Esophagus squamous epithelium (tissue), 4 donors: ENCODE measurements around the gene SFMBT1.

Experiments
- POLR2A ChIP-seq, 4 donors: fragments of 450-650 bp; IDR thresholded peaks; one replicate each; pipeline ENCODE4 v1.6.1; 2017; ENCODE audit warnings: antibody characterized with exemption in 4 of 4, mild to moderate bottlenecking in 4 of 4, moderate library complexity in 3 of 4
- TF ChIP-seq, protein P1 (sequence below), 6 experiments: fragments of 450-650 bp in 4 of 6; fragments of 200-600 bp in 2 of 6; sonication (generic) in 2 of 6; IDR thresholded peaks; one replicate each; pipeline ENCODE4 v1.5.1; 2016 to 2019; ENCODE audit warnings: antibody characterized with exemption in 6 of 6, mild to moderate bottlenecking in 4 of 6, moderate library complexity in 4 of 6

DNA sequence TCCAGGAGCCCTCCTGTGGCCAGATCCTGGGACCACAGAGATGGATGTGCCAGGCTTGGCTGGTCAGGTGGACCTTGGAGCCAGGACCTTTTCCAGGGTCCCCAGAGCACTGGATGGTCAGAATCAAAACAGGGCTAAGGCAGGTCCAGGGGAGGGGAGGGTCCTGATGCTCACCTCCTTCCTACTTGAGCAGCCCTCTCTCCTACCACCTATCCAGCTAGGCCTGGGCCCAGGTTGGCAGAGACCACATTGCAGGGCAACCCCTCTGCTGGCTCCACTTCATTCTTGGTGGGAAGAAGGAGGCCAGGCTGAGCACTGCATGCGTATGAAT is 28.5 kb upstream of the SFMBT1 start:
- TF ChIP-seq, protein P1, sequence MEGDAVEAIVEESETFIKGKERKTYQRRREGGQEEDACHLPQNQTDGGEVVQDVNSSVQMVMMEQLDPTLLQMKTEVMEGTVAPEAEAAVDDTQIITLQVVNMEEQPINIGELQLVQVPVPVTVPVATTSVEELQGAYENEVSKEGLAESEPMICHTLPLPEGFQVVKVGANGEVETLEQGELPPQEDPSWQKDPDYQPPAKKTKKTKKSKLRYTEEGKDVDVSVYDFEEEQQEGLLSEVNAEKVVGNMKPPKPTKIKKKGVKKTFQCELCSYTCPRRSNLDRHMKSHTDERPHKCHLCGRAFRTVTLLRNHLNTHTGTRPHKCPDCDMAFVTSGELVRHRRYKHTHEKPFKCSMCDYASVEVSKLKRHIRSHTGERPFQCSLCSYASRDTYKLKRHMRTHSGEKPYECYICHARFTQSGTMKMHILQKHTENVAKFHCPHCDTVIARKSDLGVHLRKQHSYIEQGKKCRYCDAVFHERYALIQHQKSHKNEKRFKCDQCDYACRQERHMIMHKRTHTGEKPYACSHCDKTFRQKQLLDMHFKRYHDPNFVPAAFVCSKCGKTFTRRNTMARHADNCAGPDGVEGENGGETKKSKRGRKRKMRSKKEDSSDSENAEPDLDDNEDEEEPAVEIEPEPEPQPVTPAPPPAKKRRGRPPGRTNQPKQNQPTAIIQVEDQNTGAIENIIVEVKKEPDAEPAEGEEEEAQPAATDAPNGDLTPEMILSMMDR (IDR thresholded peaks at IDR 0.05) = no peak
- TF ChIP-seq POLR2A (IDR thresholded peaks at IDR 0.05) = no peak
